GM19372 (cell line): ENCODE measurements around the gene CLCA4.

Experiments used
- ATAC-seq: cut with Tn5 transposase; IDR thresholded peaks from one replicate; pipeline ENCODE4 v1.9.1; 2021; ENCODE audit warnings: mild to moderate bottlenecking, low read depth, moderate library complexity; ENCODE audit not compliant: unreplicated experiment

CLCA4 gene

GRCh38 chr1:86527306-86527705 is 19.6 kb upstream of the CLCA4 start:
- no peak for ATAC-seq

- no peak for ATAC-seq
Measured at GRCh38 chr1:86530211-86530845, 16.6 kb upstream of the CLCA4 start.

GRCh38 chr1:86537928-86538695 is 8.8 kb upstream of the CLCA4 start:
- no peak for ATAC-seq

GRCh38 chr1:86538775-86539174 is 8.1 kb upstream of the CLCA4 start:
- ATAC-seq, result no peak

- ATAC-seq, result no peak
Measured at GRCh38 chr1:86541859-86542258, 5.0 kb upstream of the CLCA4 start.

- no peak for ATAC-seq
Measured at GRCh38 chr1:86542631-86543030, 4.2 kb upstream of the CLCA4 start.

GRCh38 chr1:86548839-86549238 is 2.0 kb downstream of the CLCA4 start:
- ATAC-seq, result no peak

- no peak for ATAC-seq
Measured at GRCh38 chr1:86551305-86551704, 4.4 kb downstream of the CLCA4 start.

- ATAC-seq, result no peak
Measured at GRCh38 chr1:86552376-86552775, 5.5 kb downstream of the CLCA4 start.

- no peak for ATAC-seq
Measured at GRCh38 chr1:86557739-86558138, 10.9 kb downstream of the CLCA4 start.

- no peak for ATAC-seq
Measured at GRCh38 chr1:86563849-86564248, 17.0 kb downstream of the CLCA4 start.

GRCh38 chr1:86567341-86567740 is 20.5 kb downstream of the CLCA4 start:
- ATAC-seq, result no peak

GRCh38 chr1:86567878-86568277 is 21.0 kb downstream of the CLCA4 start:
- no peak for ATAC-seq

GRCh38 chr1:86573763-86574484 is 27.0 kb downstream of the CLCA4 start:
- no peak for ATAC-seq

GRCh38 chr1:86581231-86581630 is 34.4 kb downstream of the CLCA4 start:
- ATAC-seq, result no peak

GRCh38 chr1:86582161-86582560 is 35.3 kb downstream of the CLCA4 start:
- ATAC-seq, result no peak

GRCh38 chr1:86583032-86583431 is 36.2 kb downstream of the CLCA4 start:
- no peak for ATAC-seq

- ATAC-seq, result no peak
Measured at GRCh38 chr1:86583593-86583992, 36.7 kb downstream of the CLCA4 start.

- no peak for ATAC-seq
Measured at GRCh38 chr1:86594284-86594770, 47.4 kb downstream of the CLCA4 start.

GRCh38 chr1:86596224-86596623 is 49.3 kb downstream of the CLCA4 start:
- ATAC-seq, result no peak

GRCh38 chr1:86596741-86597290 is 49.9 kb downstream of the CLCA4 start:
- ATAC-seq, result no peak
